HG03432 (cell line): ENCODE measurements around the gene UQCRFS1.

Source experiments
- ATAC-seq: cut with Tn5 transposase; IDR thresholded peaks from one replicate; pipeline ENCODE4 v1.9.1; 2021; ENCODE audit warnings: mild to moderate bottlenecking, moderate library complexity; ENCODE audit not compliant: unreplicated experiment

UQCRFS1 gene

GRCh38 chr19:29170554-29170953 lies 42.4 kb downstream of the UQCRFS1 start:
- no peak for ATAC-seq

- no peak for ATAC-seq
These were observed 50.3 kb downstream of the UQCRFS1 start for GRCh38 chr19:29162694-29163093.

- no peak for ATAC-seq
These were observed 57.3 kb downstream of the UQCRFS1 start for GRCh38 chr19:29155683-29156082.
